ENCODE measurements around the gene UNCX.
"Not testable (repeated sequence)": the region's sequence is repeated elsewhere in the genome, so short reads cannot be mapped to it uniquely, and the experiment has no call there.

Gene UNCX

GRCh38 chr7:1232623-1233332, at the start of gene UNCX:
Gene UNCX, plus strand, starts transcription at chr7:1232872. Its CDS starts 146 bp downstream, at chr7:1233018.
- ATAC-seq (no peak), DNase-seq (no peak)

- DNase-seq (no peak), ATAC-seq (no peak)
Observed at GRCh38 chr7:1187127-1187526, 45.5 kb upstream of the UNCX start.

GRCh38 chr7:1188720-1189294, 43.9 kb upstream of the UNCX start:
- no peak for ATAC-seq

GRCh38 chr7:1189986-1190772, 42.5 kb upstream of the UNCX start:
- DNase-seq (no peak), ATAC-seq (no peak)

More at GRCh38 chr7:1188720-1189294, 43.9 kb upstream of the UNCX start:
- no peak for DNase-seq

GRCh38 chr7:1192171-1192676, 40.4 kb upstream of the UNCX start:
- peak; percentile 22 for DNase-seq
- ATAC-seq: no peak

GRCh38 chr7:1193593-1194424, 38.9 kb upstream of the UNCX start:
- DNase-seq (peak; percentile 53), ATAC-seq (peak; percentile 73)

- not testable (repeated sequence) for ATAC-seq, DNase-seq
Observed at GRCh38 chr7:1196441-1196840, 36.2 kb upstream of the UNCX start.

GRCh38 chr7:1196950-1197349, 35.7 kb upstream of the UNCX start:
- DNase-seq (no peak), ATAC-seq (no peak)

GRCh38 chr7:1197997-1198625, 34.6 kb upstream of the UNCX start:
- no peak for DNase-seq
- no peak for ATAC-seq

- ATAC-seq (no peak), DNase-seq (no peak)
Observed at GRCh38 chr7:1200045-1200444, 32.6 kb upstream of the UNCX start.

- ATAC-seq (no peak), DNase-seq (no peak)
Observed at GRCh38 chr7:1201916-1202315, 30.8 kb upstream of the UNCX start.

- ATAC-seq, DNase-seq: not testable (repeated sequence)
Observed at GRCh38 chr7:1202914-1203313, 29.8 kb upstream of the UNCX start.

- no peak for ATAC-seq
Observed at GRCh38 chr7:1204460-1205140, 28.1 kb upstream of the UNCX start.

GRCh38 chr7:1205742-1206141, 26.9 kb upstream of the UNCX start:
- not testable (repeated sequence) for ATAC-seq, DNase-seq

More at GRCh38 chr7:1204460-1205140, 28.1 kb upstream of the UNCX start:
- DNase-seq: no peak

- ATAC-seq (no peak), DNase-seq (no peak)
Observed at GRCh38 chr7:1209097-1209496, 23.6 kb upstream of the UNCX start.

- ATAC-seq (no peak), DNase-seq (no peak)
Observed at GRCh38 chr7:1210321-1210978, 22.2 kb upstream of the UNCX start.

- ATAC-seq: no peak
- DNase-seq: no peak
Observed at GRCh38 chr7:1210979-1211608, 21.6 kb upstream of the UNCX start.

- ATAC-seq (no peak), DNase-seq (no peak)
Observed at GRCh38 chr7:1211611-1212010, 21.1 kb upstream of the UNCX start.

- ATAC-seq, DNase-seq: not testable (repeated sequence)
Observed at GRCh38 chr7:1212025-1212424, 20.6 kb upstream of the UNCX start.

- ATAC-seq: no peak
- DNase-seq: no peak
Observed at GRCh38 chr7:1214516-1214915, 18.2 kb upstream of the UNCX start.

Measured in stimulated activated naive CD8-positive, alpha-beta T cell treated with anti-CD3 and anti-CD28 coated beads, Interleukin-15, Interleukin-2, amounts not matched to agents 100 U/mL and 50 U/mL, for 24 hours (primary cell).